ENCODE measurements around the gene MEGF6. TPM values are rescaled to one million over a fixed set of nuclear protein-coding genes. Genes with fewer than 3 reads are reported as not detected.

The MEGF6 gene
- total RNA-seq, 2 donors from 2014 or later = 22.4 to 24.9 TPM

- ATAC-seq = no peak
- WGBS, 2 donors = 88 to 93% methylated on average over 22 to 26 of the region's 26 CpGs
- Histone ChIP-seq H3K4me1 (peaks cover 23% of the 10 kb centered on the region), H3K4me3 (no peak overlapping the region), H3K27ac (no peak overlapping the region), H3K9me3 (no peaks in the 10 kb centered on the region), H3K27me3 (no peaks in the 10 kb centered on the region), H3K36me3 (replicated peaks in 1 of 2; ENCODE audit: insufficient read depth in 1 of 2, low read depth in 2 of 2) (peaks cover 0 to 12% of the 10 kb centered on the region in 2 donors)
- no peak for DNase-seq
- intact Hi-C loops (cut with DNase I) = no loop called here
- TF ChIP-seq, protein P1, sequence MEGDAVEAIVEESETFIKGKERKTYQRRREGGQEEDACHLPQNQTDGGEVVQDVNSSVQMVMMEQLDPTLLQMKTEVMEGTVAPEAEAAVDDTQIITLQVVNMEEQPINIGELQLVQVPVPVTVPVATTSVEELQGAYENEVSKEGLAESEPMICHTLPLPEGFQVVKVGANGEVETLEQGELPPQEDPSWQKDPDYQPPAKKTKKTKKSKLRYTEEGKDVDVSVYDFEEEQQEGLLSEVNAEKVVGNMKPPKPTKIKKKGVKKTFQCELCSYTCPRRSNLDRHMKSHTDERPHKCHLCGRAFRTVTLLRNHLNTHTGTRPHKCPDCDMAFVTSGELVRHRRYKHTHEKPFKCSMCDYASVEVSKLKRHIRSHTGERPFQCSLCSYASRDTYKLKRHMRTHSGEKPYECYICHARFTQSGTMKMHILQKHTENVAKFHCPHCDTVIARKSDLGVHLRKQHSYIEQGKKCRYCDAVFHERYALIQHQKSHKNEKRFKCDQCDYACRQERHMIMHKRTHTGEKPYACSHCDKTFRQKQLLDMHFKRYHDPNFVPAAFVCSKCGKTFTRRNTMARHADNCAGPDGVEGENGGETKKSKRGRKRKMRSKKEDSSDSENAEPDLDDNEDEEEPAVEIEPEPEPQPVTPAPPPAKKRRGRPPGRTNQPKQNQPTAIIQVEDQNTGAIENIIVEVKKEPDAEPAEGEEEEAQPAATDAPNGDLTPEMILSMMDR (IDR thresholded peaks at IDR 0.05) = no peak
- no peak for TF ChIP-seq POLR2A (IDR thresholded peaks at IDR 0.05)
Measured at GRCh38 chr1:3627515-3628253, 16.4 kb upstream of the MEGF6 start.

DNA sequence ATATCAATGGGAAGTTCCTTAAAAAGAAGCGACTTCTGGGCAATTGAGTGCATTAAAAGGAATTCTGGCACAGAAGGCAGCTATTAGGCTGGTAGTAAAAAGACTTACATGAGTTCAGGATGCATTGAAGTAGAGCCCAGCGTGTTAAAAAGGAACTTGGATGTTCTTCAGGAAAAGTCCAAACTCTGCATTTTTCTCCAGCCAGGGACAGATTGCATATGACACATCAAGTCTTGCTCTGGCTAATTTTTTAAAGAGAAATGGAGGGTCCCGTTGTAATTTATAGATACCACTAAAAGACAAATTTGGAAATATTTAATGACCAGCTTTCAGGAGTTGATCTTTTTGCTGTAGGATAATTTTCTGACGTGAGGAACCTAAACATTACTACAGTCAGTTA is 14.7 kb upstream of the MEGF6 start:
- TF ChIP-seq, protein P1 (IDR thresholded peaks at IDR 0.05) = no peak
- no peak for TF ChIP-seq POLR2A (IDR thresholded peaks at IDR 0.05)
- WGBS, 2 donors = 71 to 75% methylated on average over 4 of the region's 4 CpGs
- peaks cover 0 to 11% of the 10 kb centered on the region in 2 donors for H3K36me3 ChIP-seq (replicated peaks in 1 of 2; ENCODE audit: insufficient read depth in 1 of 2, low read depth in 2 of 2)
- H3K4me1 ChIP-seq = peaks cover 28% of the 10 kb centered on the region
- H3K9me3 ChIP-seq = no peaks in the 10 kb centered on the region
- H3K4me3 ChIP-seq = no peak overlapping the region
- peak overlapping the region in 2 of 4 donors; percentile 69 to 77 for H3K27ac ChIP-seq
- DNase-seq = no peak
- intact Hi-C loops (cut with DNase I) = no loop called here
- no peak for ATAC-seq
- H3K27me3 ChIP-seq = no peaks in the 10 kb centered on the region

- TF ChIP-seq, protein P1 (IDR thresholded peaks at IDR 0.05) = no peak
- peak in 2 of 3 donors; percentile 34 to 43 for TF ChIP-seq POLR2A (IDR thresholded peaks at IDR 0.05)
- intact Hi-C loops (cut with DNase I) = no loop called here
Measured at GRCh38 chr1:3625151-3625907, 14.0 kb upstream of the MEGF6 start.

GRCh38 chr1:3624200-3625136 is 13.2 kb upstream of the MEGF6 start, which contains the start of gene TPRG1L:
Gene TPRG1L (plus strand): TSS chr1:3625015. CDS start chr1:3625073, 58 bp downstream.
- H3K27me3 ChIP-seq = no peaks in the 10 kb centered on the region
- H3K4me1 ChIP-seq = peaks cover 31% of the 10 kb centered on the region
- peak within 1 kb of the TSS; percentile 48 to 77 (median 69) for H3K27ac ChIP-seq
- ATAC-seq (peak; percentile 97), DNase-seq (peak; percentile 98 to 99 (median 99))
- intact Hi-C loops (cut with DNase I) = no loop called here
- H3K4me3 ChIP-seq = peak within 1 kb of the TSS; percentile 67 to 98
- peak in 2 of 3 donors; percentile 38 to 56 for TF ChIP-seq POLR2A (IDR thresholded peaks at IDR 0.05)
- TF ChIP-seq, protein P1 (IDR thresholded peaks at IDR 0.05) = no peak
- WGBS, 2 donors = 0 to 1% methylated on average over 12 to 105 of the region's 108 CpGs
- H3K36me3 ChIP-seq (replicated peaks in 1 of 2; ENCODE audit: insufficient read depth in 1 of 2, low read depth in 2 of 2) = peaks cover 0 to 11% of the 10 kb centered on the region in 2 donors
- H3K9me3 ChIP-seq = no peaks in the 10 kb centered on the region

More at GRCh38 chr1:3625151-3625907, 14.0 kb upstream of the MEGF6 start:
- H3K4me3 ChIP-seq = peak overlapping the region; percentile 64 to 77
- ATAC-seq (peak; percentile 17), DNase-seq (peak; percentile 41 to 62 (median 58))
- peak overlapping the region; percentile 48 to 77 (median 69) for H3K27ac ChIP-seq
- no peaks in the 10 kb centered on the region for H3K27me3 ChIP-seq
- peaks cover 0 to 11% of the 10 kb centered on the region in 2 donors for H3K36me3 ChIP-seq (replicated peaks in 1 of 2; ENCODE audit: insufficient read depth in 1 of 2, low read depth in 2 of 2)
- no peaks in the 10 kb centered on the region for H3K9me3 ChIP-seq
- 1 to 13% methylated on average over 3 to 47 of the region's 71 CpGs for WGBS, 2 donors
- peaks cover 31% of the 10 kb centered on the region for H3K4me1 ChIP-seq

All from body of pancreas (tissue), 4 donors.